SU-DHL-6 (cell line): ENCODE results near the gene BATF2.

Experiments used
- CTCF ChIP-seq: fragments of 200-600 bp; sonication (generic); IDR thresholded peaks from one replicate; pipeline ENCODE4 v1.5.1; 2017; ENCODE audit warnings: antibody characterized with exemption, mild to moderate bottlenecking, low read length, moderate library complexity; ENCODE audit not compliant: insufficient read depth, poor library complexity, severe bottlenecking
- EZH2phosphoT487 ChIP-seq: fragments of 200-600 bp; sonication (generic), shearing (Covaris generic); conservative IDR thresholded peaks from 2 replicates; pipeline ENCODE4 v1.6.1; 2018; ENCODE audit warnings: mild to moderate bottlenecking, antibody characterized with exemption, low read length, moderate library complexity, mixed read lengths

DNA sequence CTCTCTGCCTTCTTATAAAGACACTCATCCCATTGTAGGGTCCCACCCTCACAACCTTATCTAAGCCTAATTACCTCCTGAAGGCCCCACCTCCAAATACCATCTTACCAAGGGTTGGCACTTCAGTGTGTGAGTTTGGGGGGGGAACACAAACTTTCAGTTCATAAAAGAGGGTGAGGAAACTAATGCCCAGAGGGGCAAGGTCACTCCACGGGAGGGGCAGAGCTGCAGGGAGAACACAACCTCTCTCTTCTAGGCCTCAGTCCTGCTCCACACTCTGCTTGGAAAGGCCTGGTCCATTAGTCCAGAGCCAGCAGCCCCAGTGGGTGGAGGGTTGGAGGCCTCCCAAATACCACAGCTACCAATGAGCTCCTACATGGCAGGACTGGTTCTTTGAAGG lies 2.7 kb upstream of the BATF2 start:
- TF ChIP-seq CTCF (no peak), EZH2phosphoT487 (no peak)
